GM19324 (cell line): Measurements from ENCODE around the gene ZNF598.
A peak's percentile ranks its signal among the peaks of the same experiment; 100 is the strongest.
"Not testable (repeated sequence)": the region's sequence is repeated elsewhere in the genome, so short reads cannot be mapped to it uniquely, and the experiment has no call there.

ENCODE experiments used
- ATAC-seq: cut with Tn5 transposase; IDR thresholded peaks from one replicate; pipeline ENCODE4 v1.9.1; 2021; ENCODE audit warnings: mild to moderate bottlenecking, moderate library complexity; ENCODE audit not compliant: unreplicated experiment, low FRiP score

Gene ZNF598

DNA sequence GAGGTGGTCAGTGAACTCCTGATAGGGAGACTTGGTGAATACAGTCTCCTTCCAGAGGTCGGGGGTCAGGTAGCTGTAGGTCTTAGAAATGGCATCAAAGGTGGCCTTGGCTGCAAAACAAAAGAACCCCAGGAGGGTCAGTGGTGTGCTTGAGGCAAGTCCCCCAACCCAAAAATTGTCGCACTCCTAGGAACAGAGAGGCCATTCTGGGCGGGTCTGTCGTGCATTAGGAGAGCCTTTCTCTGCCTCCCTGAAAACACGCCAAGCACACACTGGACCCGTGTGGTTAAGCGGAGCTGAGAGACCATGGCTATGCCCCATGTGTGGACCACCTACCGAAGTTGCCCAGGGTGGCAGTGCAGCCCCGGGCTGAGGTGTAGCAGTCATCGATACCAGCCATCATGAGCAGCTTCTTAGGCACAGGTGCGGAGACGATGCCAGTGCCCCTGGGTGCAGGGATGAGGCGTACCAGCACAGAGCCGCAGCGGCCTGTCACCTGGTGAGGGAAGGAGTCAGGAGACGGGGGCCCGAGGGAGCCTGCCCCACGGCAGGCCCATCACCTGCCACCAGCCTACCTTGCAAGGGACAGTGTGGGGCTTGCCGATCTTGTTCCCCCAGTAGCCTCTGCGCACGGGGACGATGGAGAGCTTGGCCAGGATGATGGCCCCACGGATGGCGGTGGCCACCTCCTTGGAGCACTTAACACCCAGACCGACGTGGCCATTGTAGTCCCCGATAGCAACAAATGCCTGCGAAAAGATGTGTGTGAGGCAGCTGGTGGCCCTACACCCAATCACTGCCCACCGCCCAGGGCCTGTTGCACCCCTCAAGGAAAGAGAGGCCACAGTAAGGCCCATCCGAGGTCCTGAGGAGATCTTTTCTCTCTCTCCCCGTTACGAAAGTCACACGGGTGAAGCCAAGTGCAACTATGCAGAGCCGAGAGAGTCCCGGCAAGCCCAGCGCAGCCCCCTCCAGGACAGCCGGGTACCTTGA lies 47.2 kb downstream of the ZNF598 start:
- not testable (repeated sequence) for ATAC-seq

DNA sequence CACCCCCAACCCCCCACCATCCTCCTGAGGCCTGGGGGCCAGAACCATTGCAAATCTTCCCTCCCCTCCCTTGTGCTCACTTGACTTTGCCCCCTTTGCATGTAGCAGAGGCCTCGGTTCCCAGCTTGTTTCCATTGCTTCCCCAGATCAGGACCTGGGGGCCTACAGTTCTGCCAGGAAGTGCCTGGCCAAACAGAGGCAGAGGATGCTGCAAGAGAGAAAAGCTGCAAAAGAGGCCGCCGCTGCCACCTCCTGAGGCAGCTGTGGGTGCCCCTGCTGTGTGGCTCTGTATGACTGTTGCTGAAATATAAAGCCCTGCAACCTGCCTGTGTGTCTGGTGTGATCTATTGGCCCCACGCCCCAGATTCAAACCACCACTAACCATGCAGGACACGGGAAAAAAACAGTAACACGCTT lies 48.0 kb downstream of the ZNF598 start:
- ATAC-seq: no peak

DNA sequence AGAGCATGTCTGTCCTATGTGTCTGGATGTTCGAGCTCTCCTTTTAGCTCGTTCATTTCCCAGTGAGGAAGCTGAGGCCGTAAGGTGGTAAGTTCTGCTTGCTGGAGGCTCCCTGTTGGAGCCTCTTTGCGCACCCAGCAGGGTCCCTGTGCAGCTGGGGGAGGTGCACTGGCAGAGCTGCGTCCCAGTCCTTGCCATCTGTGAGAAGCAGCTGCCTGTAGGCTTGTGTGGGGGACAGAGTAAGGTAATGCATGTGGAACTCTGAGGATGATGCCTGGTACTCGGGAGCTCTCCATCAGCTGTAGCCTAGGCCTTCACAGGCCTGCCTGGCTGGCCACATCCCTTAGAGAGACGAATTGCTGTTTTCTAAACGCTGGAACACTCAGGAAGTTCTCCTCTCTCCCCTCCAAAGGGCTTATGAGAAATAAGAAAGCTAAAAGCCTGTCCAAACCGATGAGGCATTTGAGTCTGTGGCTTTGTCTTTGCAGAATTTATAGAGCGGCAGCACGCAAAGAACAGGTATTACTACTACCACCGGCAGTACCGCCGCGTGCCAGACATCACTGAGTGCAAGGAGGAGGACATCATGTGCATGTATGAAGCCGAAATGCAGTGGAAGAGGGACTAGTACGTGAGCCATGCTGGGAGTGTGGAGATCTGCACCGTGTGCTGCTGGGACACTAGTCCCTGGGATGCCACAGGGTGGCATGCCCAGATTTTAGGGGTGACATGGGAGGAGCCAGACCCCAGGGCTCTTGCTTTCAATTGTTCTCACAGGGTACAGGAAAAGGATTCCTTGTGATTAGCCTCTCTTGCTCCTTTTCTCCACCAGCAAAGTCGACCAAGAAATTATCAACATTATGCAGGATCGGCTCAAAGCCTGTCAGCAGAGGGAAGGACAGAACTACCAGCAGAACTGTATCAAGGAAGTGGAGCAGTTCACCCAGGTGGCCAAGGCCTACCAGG lies 48.7 kb downstream of the ZNF598 start:
- ATAC-seq: no peak

DNA sequence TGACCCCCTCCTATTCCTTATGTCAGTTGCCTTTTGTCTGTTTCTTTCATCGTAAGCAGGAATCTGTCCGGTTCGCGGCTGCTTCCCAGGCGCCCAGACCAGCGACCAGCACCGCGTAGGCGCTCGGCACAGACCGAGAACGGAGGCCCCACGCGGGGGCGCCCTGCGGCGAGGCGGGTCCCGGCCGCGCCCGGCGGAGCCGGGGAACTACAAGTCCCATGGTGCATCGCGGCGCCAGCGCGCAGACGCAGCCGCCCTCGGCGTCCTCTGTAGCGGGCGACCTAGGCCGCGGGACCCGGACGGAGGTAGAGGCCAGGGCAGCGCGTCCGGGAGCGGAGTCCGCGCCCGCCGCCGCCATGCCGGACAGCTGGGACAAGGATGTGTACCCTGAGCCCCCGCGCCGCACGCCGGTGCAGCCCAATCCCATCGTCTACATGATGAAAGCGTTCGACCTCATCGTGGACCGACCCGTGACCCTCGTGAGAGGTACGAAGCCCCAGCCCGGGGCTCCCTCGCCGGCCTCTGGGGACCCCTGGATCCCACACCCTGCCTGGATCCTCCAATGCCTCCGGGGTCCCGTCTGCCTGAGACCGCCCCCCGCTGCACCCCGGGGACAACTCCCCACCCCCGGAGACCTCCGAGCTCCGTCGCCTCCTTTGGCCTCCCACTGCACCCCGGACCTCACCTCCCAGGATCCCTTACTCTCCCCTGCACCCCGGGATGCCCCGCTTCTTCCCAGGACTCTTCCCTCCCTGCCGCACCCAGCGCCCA lies 50.2 kb downstream of the ZNF598 start, which contains the start of gene NDUFB10:
Gene NDUFB10 (plus strand): TSS at position 270 of the 771 bp plus-strand sequence. CDS start 87 bp downstream, at position 357.
- ATAC-seq: peak; percentile 73

DNA sequence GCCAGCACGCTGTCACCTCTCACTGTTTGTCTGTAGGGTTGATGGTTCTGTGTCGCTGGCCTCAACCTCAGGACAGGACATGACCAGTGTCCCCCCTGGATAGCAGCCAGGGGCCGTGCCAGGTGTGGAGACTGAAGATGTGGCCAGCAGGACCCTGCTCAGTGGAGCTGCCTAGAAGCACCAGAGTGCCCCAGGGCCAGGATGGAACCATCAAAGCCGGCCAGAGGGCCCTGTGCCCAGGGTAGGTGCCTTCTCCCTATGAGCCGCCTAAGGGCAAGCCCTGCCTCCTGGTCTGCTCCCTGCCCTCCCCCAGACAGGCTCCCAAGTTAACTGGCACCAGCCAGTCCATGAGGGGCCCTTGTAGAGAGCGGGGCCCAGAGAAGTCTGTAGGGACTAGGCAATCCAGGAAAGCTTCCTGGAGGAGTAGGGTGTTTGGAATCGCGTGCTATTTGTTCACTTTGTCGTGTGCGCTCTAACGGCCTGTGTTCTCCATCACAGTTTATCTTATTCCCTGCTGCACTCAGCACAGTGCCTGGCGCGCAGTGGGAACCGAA lies 50.8 kb downstream of the ZNF598 start:
- ATAC-seq: no peak

DNA sequence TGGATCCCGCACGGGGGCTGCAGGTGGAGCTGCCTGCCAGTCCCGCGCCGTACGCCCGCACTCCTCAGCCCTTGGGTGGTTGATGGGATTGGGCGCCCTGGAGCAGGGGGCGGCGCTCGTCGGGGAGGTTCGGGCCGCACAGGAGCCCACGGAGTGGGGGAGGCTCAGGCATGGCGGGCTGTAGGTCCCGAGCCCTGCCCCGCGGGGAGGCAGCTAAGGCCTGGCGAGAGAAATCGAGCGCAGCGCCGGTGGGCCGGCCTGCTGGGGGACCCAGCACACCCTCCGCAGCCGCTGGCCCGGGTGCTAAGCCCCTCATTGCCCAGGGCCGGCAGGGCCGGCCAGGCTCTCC lies 51.5 kb downstream of the ZNF598 start:
- ATAC-seq: not testable (repeated sequence)

DNA sequence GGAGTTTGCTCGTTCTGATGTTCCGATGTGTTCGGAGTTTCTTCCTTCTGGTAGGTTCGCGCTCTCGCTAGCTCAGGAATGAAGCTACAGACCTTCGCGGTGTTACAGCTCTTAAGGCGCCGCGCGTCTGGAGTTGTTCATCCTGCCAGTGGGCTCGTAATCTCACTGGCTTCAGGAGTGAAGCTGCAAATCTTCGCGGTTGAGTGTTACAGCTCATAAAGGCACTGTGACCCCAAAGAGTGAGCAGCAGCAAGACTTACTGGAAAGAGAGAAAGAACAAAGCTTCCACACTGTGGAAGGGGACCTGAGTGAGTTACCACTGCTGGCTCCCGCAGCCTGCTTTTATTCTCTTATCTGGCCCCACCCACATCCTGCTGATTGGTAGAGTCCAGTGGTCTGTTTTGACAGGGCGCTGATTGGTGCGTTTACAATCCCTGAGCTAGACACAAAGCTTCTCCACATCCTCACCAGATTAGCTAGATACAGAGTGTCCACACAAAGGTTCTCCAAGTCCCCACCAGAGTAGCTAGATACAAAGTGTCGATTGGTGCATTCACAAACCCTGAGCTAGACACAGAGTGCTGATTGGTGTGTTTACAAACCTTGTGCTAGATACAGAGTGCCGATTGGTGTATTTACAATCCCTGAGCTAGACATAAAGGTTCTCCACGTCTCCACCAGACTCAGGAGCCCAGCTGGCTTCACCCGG lies 52.0 kb downstream of the ZNF598 start:
- ATAC-seq: not testable (repeated sequence)

DNA sequence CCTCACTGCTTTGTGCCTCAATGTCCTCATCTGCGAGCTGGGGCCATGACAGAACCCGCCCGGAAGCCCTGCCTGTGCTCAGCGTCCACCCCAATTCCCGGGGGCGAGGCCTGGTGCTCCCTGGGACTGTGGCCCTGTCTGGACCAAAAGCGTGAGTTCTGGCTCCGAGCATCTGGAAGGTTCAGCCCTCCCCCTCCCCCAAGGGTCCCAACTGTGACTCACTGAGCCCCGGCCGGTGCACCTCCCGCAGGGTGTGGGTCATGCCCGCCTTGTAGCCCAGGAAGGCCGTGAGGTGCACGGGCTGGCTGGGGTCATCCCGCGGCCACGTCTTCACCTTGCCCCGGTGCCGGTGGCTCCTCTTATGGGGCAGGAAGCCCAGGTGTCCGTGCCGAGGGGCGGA lies 55.9 kb downstream of the ZNF598 start:
- ATAC-seq: no peak

DNA sequence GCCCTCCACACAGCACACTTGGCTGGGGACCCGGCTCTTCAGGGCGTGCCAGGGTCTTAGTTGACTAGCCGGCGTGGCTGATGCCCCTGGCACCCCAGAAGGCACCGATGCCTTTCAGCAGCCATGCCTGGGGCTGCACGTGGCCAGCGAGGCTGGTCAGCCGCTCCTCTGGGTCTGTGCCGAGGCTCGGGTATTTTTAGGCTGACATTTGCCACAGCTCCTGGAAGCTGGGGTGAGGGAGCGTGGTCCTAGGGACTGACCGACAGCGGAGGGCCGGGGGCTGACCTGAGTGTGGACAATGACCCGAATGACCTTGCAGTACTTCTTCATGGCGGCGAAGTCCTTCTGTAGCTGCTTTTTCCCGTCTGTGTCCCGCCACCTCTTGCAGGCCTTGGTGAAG lies 59.1 kb downstream of the ZNF598 start:
- no peak for ATAC-seq

DNA sequence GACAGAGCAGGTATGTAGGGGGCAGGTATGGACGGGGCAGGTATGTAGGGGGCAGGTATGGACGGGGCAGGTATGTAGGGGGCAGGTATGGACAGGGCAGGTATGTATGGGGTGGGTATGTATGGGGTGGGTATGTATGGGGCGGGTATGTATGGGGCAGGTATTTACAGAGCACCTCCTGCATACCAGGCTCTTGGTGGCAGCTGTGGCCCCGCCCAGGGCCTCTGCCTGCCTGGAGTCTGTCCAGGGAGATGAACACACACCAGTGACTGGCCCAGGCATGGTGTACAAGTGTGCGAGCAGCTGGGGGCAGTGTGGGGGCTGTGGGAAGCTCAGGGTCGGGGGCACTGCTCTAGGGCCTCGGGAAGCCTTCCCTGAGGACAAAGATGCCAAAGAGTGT lies 59.6 kb downstream of the ZNF598 start:
- ATAC-seq: no peak

DNA sequence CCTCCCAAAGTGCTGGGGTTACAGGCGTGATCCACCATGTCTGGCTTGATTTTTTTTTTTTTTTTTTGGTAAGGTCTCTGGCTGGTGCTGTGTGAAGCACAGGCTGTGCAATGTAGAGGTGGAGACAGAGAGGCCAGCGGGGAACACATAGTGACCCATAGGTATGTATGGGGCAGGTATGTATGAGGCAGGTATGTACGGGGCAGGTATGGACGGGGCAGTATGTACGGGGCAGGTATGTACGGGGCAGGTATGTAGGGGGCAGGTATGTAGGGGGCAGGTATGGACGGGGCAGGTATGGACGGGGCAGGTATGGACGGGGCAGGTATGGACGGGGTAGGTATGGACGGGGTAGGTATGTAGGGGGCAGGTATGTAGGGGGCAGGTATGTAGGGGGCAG lies 60.1 kb downstream of the ZNF598 start:
- no peak for ATAC-seq
